HG02884 (cell line): ENCODE results near the gene RBBP4.
"Not testable (repeated sequence)": the region's sequence is repeated elsewhere in the genome, so short reads cannot be mapped to it uniquely, and the experiment has no call there.

Source experiments
- ATAC-seq: cut with Tn5 transposase; IDR thresholded peaks from one replicate; pipeline ENCODE4 v1.9.1; 2021; ENCODE audit warnings: mild to moderate bottlenecking, moderate library complexity; ENCODE audit not compliant: unreplicated experiment

RBBP4 gene

DNA sequence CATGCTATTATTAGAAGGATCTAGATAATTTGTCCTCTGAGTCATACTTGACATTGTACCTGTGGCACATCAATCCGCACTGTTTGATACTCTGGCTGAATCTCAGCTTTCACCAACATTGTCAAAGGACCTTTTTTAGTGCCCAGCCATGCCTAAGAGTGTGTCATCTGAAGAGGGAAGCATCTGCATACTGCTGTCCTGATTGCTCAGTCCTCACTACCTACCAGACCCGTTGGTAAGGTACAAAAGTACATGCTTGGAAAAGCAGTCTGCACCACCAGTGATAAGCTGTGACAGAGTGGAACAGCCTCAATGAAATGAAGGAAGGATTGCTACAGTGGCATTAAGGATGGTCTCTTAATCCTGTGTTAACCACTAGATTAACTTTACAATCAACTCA, 34.5 kb downstream of the RBBP4 start:
- no peak for ATAC-seq

DNA sequence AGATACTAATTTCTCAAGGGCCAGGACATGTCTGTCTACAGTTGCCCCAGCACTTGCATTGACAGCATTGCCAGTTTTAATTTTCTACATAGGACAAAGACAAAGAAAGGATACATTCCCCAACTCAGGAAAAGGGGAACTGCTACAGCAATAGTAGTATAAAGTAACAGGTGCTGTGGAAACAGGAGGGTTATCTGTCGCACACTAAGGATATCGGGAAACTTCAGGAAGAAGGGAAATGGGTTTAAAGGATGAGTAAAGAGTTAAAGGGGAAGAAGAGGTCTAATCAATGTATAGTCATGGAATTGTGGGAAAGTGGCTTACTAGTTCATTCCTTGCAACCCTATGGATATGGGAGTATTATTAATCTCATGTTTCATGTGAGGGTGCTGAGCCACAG, 35.4 kb downstream of the RBBP4 start:
- no peak for ATAC-seq

DNA sequence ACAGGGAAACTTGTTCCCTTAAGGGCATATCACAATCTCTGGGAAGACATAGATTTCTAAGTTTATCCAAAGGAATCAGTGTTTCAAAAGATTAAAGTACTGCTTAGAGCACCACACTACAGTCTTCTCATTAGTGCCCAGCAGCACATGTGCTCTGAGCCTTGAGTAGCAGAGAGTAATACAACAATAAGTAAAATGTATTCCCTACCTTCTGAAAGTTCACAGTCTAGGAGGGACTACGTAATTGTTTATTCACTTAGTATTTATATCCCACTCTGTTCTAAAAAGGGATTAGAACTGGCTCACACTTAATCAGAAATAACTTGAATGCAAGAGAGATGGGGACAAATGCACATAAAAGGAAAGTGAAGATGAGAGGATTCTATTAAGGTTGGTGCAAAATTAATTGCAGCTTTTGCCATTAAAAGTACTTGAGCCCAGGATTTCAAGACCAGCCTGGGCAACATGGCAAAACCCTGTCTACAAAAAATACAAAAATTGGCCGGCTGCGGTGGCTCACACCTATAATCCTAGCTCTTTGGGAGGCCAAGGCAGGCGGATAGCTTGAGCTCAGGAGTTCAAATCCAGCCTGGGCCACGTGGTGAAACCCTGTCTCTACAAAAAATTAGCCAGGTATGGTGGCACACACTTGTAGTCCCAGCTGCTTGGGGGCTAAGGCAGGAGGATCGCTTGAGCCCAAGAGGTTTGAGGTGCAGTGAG, 42.6 kb downstream of the RBBP4 start:
- no peak for ATAC-seq

DNA sequence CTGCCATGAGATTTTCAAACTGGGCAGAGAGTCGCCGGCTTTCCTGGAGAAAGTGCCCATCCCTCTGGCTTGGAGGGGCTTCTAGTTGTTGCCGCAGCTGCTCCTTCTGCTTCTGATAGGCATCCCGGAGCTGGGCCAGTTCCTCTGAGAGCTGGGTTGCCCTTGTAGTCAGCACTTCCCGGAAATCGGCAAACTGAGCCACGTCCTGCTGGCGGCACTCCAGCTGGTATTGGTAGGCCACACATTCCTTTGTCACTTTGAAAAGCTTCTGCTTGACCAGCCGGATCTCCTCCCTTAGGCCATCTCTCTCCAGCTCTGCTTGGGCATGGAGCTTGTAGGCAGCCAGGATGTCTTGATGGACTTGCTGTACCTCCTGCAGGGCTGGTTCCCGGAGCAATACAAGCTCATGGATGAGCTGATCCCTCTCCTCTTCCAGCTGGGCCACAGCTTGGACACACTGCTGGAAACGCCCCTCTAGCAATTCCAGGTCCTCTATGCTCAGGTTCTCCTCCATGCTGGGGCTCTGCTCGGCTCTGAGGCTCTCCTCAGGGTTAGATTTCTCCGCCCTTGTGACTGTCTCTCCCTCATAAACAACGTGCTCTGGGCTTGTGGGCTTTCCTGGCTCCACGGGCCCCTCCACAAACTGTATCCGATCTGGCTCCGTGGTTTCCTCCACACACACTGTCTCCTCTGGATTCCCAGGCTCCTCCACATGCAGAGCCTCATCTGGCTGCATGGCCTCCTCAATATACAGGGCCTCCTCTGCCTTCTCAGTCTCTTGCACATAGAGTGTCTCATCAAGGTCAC, 44.3 kb downstream of the RBBP4 start:
- ATAC-seq, result no peak

DNA sequence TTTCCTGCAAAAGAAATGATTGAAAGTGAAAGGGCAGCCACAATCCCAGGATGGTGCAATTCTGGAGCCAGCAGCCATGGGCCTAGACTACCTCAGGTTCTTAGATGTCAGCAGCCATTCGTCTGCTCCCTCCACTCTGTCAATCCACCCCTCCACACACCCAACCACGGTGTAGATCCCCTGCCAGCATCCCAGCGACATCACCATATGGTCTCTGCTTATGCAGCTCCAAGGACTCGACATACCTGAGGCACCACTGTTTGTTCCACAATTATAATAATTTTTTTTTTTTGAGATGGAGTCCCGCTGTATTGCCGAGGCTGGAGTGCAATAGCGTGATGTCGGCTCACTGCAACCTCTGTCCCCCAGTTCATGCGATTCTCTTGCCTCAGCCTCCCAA, 45.0 kb downstream of the RBBP4 start:
- ATAC-seq, result no peak

DNA sequence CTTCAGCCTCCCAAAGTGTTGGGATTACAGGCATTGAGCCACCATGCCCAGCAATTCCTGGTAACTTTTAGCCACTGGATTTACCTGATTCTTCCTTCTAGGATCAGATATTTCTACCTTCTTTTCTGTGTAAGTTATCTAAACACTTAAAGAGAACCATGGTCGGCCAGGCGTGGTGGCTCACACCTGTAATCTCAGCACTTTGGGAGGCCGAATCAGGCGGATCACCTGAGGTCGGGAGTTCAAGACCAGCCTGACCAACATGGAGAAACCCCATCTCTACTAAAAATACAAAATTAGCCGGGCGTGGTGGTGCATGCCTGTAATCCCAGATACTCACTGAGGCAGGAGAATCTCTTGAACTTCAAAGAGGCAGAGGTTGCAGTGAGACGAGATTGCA, 46.0 kb downstream of the RBBP4 start:
- not testable (repeated sequence) for ATAC-seq

DNA sequence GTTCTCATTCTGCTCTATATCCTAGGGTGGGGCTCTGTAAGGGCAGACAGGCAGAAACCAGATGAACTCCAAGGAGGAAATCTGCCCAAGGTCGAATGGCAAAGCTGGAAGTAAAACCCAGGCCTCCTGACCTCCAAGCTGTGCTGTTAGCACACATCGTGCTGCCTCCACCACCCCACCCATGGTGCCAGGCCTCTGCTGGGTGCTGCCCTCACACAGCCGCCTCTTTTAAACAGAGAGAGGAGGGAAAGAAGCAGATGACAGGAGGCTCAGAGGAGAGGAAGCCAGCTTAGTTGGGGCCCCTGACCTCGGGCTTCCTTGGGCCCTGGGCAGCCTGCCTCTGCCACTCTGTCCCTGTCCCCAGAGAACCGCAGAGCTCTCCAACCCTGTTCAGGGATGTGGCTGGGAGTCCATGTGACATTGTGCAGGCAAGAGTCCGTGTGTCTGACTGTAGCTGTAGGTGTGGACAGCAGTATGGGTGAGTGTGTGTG, 50.5 kb downstream of the RBBP4 start:
- ATAC-seq, result no peak

DNA sequence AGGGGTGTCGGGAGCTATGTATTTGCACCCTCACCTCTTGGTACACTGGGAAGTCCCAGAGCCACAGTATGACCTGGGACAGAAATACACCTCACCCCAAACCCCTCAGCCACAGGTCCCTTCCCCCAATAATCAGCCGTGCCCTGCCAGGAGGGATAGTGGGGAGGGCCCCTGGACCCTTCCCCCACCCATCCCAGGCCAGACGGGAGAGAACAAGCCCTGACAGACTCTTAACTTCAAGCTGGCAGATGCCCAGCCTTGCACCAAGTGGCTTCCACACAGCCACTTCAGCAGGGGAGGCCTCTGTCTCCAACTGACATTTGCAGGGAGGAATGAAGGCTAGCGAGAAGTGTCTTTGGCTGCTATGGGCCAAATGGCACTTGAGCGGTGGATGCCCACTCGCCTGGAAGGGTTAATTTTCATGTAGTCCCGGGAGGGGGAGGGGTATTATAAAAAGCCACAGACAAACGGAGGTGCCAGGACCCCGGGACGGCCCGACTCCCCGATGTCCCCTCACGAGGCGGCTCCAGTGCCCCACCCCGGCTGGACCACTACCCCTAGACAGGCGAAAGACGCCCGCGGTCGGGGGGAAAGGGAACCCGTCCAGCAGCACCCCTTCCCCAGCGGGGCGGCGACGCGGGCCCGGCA, 51.1 kb downstream of the RBBP4 start:
- ATAC-seq, result no peak

DNA sequence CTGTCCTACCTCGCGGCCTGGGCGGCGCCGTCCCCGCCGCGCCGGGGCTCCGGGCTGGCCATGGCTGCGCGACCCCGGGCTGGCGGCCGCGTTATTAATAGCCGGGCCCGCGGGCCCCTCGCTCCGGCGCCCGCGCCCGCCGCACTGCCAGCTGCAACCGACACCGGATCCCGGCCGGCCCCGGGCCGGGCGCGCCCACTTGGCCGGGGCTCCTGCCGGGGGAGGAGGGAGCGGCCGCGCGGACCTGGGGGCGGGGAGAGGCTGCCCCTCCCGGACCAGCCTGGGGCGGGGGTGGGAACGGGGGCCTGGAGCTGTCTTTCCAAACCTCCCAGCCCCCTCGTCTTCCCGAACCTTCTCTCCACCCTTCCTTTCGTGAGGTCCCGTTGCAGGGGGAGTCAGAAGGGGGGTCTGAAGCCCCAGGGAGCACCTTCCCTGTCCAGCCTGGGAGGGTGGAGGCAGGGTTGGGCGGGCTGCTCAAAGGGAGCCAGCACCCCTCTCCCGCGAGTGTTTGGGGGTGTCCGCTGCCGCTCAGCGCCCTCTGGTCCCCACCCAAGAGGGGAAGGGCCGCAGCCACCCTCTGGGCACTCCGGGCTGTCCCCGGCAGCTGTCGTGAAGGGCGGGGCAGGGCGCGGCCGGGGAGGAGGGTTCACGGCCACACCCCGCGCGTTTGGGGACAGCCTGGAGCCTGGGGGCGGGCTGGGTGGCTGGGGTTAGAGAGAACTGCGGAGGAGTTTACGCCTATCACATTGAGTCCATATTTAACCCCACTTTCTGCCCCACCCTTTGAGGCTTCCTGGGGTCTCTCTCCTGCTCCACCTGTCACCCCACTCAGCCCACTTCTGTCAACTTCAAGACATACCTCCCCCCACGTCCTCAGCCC, 51.8 kb downstream of the RBBP4 start, which contains the start of gene SYNC:
Gene SYNC (minus strand): TSS at position 172 of the 880 bp plus-strand sequence. CDS start 110 bp downstream, at position 62.
- ATAC-seq, result no peak

DNA sequence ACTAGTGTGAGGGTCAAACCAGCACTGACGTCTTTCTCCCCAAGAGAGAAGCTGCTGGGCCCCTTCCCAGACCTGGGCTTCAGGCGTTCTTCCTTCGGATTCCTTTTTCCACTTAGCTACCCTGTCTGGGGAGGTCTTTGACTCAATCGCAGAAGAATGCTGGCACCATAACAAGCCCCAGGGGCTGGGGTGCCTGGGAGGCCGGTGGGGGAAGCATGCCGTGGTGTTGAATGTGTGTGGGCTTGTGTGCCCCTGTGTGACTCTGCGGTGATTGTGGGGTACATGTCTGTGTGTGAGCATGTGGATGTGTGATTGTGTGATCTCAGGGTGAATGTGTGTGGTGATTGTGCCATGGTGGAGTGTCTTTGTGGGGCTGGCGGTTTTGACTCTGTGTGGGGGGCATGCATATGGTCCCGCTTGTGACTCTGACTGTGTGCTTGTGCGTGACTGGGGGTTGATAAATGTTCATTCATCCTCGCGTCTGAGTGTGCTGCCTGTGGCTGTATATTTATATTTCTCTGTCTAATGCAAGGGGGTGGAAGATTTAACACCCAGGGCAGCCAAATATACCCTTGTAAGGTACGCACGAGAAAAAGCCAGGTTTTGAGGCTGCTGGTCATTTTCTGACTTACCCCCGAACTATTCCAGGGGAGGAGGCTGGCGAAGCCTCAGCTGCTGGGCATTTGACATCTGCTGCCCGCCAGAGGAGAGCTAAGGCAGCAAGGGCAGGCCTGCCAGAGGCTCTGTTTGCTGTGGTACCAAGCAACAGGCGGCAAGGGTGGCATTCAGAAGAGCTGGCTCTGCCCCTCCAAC, 52.7 kb downstream of the RBBP4 start:
- no peak for ATAC-seq

DNA sequence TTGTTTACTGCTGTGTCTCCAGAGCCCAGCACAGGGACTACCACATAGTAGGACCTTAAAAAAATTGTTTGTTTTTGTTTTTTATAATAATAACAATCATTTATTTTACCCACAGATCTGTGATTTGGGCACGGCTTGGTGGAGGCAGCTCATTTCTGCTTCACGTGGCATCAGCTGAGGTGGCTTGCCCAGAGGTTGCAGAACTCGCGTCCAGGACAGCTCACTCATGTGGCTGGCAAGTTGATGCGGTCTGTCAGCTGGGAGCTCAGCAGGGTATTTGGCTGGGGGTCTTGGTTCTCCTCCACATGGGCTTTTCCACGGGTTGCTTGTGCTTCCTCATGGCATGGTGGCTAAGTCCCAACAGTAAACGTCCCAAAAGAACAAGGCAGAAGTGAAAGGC, 54.5 kb downstream of the RBBP4 start:
- ATAC-seq, result no peak

DNA sequence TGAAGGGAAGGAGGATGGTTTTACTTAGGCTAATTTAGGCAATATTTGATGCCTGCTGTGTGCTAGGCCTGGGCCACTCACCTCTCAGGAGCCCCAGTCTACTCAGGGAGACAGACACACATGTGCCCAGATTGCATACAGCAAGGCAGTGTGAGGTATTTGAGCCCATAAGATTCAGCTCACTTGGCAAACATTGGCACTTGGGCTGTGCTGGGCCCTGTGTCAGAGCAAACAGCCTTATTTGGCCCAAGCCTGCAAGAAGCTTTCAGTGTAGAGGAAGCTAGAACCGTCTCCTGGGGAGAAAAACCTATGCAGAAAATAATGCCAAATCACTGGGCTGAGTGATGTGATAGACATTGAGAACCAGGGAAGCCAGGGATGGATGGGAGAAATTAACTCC, 55.5 kb downstream of the RBBP4 start:
- ATAC-seq, result no peak

DNA sequence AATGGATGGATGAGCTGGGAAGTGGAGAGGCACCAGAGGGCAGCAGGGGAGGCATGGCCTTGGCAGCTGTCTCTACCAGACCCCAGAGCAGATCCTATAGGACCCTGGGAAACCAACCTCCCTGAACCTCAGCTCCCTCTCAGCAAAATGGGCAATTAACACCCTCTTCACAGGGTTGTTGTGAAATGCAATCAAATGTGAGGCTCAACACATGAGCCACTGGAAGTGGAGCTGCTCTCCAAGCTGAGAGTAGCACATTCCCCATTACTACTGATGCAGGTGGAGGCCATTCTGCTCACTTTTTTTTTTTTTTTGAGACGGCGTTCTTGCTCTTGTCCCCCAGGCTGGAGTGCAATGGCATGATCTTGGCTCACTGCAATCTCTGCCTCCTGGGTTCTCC, 58.1 kb downstream of the RBBP4 start:
- ATAC-seq, result no peak

DNA sequence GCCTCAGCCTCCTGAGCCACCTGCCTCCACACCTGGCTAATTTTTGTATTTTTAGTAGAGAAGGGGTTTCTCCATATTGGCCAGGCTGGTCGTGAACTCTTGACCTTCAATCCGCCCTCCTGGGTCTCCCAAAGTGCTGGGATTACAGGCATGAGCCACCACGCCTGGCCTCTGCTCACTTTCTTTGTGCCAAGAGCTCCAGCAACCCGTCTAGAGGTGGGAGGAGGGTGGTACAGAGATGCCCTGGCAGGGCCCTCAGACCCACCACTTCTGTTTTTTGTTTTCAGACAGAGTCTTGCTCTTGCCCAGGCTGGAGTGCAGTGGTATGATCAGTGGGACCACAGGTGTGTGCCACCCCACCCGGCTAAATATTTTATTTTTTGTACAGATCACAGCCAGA, 58.5 kb downstream of the RBBP4 start:
- no peak for ATAC-seq

DNA sequence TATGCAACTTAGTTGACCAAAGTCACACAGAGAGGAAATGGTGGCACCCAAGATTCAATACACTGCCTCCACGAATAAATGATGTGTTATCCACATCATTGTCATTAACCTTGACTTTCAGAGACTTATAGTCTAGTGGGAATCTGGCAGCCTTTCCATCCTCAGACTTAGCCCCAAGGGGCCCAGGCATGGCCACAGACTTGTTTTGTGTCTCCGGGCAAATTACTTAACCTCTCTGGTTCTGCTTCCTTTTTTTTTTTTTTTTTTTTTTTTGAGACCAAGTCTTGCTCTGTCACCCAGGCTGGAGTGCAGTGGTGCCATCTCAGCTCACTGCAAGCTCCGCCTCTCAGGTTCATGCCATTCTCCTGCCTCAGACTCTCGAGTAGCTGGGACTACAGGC, 60.2 kb downstream of the RBBP4 start:
- not testable (repeated sequence) for ATAC-seq

DNA sequence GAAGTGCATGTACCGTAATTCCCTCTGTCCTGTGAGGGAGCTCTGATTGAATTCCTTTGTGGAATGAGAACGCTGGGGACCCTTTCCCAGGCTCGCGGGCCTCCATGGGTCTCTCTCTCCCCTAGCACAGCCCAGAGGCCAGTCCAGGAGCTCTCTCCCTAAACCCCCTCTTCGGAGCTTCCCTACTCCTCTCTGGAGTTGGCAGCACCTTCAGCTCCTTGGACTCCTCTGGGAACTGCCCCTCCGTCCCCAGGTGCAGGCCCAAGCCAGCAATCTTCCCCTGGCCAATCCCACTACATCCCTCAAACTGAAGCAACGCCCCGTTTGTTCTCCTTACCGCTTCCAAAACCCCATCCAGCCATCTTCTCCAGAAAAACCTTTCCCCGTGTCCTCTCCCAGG, 62.1 kb downstream of the RBBP4 start:
- ATAC-seq, result no peak

DNA sequence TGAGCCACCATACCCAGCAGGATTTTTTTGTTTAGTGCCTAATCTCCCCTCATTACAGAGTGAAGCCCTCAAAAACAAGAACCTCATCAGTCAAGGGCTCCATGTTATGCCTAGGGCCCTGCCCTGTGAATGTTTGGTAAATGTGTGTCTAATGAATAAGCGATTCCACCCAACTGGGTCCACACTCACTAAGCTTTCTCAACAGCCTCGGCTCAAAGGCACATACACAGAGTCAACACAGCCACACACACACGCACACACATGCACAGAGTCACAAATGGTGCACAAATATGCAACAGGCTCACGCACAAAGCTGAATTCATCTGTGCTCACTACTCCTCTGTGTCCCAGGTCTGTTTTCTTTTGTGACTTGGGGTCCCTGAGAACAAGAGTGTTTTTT, 63.3 kb downstream of the RBBP4 start:
- no peak for ATAC-seq

DNA sequence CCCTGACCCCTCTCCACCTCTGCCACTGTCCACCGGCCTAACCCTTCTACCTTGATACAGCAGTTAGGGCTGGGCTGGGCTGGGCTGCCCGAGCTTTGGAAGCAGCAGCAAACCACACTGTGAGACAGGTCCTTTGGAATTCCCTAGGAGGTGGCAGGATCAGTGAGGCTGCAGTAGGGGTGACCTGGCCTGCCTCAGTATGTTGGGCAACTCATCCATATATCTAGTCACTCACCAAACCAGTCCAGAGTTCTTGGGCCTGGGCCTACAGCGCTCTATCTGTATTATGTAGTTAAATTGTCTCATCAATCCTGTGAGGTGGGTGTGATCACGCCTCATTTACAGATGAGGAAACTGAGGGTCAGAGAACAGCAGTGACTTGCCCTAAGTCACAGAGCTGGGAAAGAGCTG, 64.9 kb downstream of the RBBP4 start:
- no peak for ATAC-seq

DNA sequence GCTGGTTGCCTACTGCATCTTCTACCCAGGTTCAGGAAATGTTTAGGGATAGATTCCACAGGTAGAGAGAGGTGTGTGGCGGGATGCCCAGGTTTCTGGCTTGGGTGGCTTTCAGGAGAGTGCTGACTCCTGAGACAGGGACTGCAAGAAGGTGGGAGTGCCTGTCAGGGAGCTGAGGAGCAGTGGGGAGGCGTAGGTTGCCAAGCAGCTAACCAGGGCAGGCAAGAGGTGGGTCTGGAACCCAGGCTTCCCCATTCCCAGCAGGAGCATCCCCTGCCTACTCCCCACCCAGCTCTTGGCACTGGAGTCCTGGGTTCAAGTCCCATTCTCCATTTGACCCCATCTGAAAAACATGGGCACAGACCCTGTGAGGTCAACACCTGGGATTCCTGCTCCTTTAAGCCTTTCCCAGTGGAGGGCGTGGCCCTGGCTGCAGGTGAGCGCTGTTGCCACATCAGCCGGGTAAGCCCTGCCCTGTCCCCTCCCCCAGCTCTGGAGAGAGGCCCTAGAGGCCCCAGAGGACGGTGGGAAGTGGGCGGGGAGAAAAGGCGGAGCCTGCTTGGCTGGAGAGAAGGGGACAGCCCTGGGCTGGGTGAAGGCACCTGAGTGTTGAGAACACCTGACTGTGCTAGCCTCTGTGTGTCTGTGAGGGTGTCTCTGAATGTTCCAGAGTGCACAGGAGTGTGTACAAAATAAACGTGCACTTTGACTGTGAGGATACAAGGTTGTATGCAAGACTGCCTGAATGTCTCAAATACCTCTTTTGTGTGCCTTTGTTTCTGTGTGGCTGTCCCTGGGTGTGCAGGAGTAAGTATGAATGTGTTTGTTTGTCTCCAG, 65.5 kb downstream of the RBBP4 start:
- ATAC-seq, result no peak
